SK-N-SH (cell line): Measurements from ENCODE around the gene CBS.
"Not testable (repeated sequence)": the region's sequence is repeated elsewhere in the genome, so short reads cannot be mapped to it uniquely, and the experiment has no call there.

Experiments used
- CTCF ChIP-seq: fragments of 200-600 bp; sonication (generic); IDR thresholded peaks from 2 replicates; pipeline ENCODE4 v1.6.1; 2017; ENCODE audit warnings: antibody characterized with exemption, mild to moderate bottlenecking, moderate library complexity
- PBX3 ChIP-seq: IDR thresholded peaks from 2 replicates; pipeline ENCODE4; 2012
- POLR2AphosphoS5 ChIP-seq: IDR thresholded peaks from 2 replicates; pipeline ENCODE4 v1.6.1; 2012; ENCODE audit warnings: low read depth, low read length

GRCh38 chr21:43089463-43089862 lies 13.8 kb upstream of the CBS start:
- not testable (repeated sequence) for TF ChIP-seq PBX3, POLR2AphosphoS5, CTCF
